GM19043 (cell line): ENCODE results near the gene AFG1L.
A peak's percentile ranks its signal among the peaks of the same experiment; 100 is the strongest.
"Not testable (repeated sequence)": the region's sequence is repeated elsewhere in the genome, so short reads cannot be mapped to it uniquely, and the experiment has no call there.

Experiments
- ATAC-seq: cut with Tn5 transposase; IDR thresholded peaks from one replicate; pipeline ENCODE4 v1.9.1; 2021; ENCODE audit warnings: low read depth; ENCODE audit not compliant: unreplicated experiment

The AFG1L gene

GRCh38 chr6:108549241-108549640 lies 254.4 kb downstream of the AFG1L start:
- ATAC-seq, result no peak

GRCh38 chr6:108549741-108550140 lies 254.9 kb downstream of the AFG1L start:
- no peak for ATAC-seq

GRCh38 chr6:108550256-108550655 lies 255.4 kb downstream of the AFG1L start:
- no peak for ATAC-seq

- ATAC-seq, result no peak
These were observed 260.7 kb downstream of the AFG1L start for GRCh38 chr6:108555399-108556052.

GRCh38 chr6:108556250-108556649 lies 261.4 kb downstream of the AFG1L start:
- no peak for ATAC-seq

GRCh38 chr6:108556866-108557493 lies 262.1 kb downstream of the AFG1L start:
- ATAC-seq, result no peak

- no peak for ATAC-seq
These were observed 262.9 kb downstream of the AFG1L start for GRCh38 chr6:108557494-108558371.

GRCh38 chr6:108558372-108559096 lies 263.7 kb downstream of the AFG1L start:
- ATAC-seq, result peak; percentile 54

- ATAC-seq, result peak; percentile 31
These were observed 264.4 kb downstream of the AFG1L start for GRCh38 chr6:108559097-108559883.

GRCh38 chr6:108559884-108560462 lies 265.1 kb downstream of the AFG1L start:
- no peak for ATAC-seq

GRCh38 chr6:108560463-108561308 lies 265.8 kb downstream of the AFG1L start, which contains the start of gene FOXO3:
FOXO3 (plus strand) TSS chr6:108560917; CDS start chr6:108561209, 292 bp downstream.
- no peak for ATAC-seq

- not testable (repeated sequence) for ATAC-seq
These were observed 266.4 kb downstream of the AFG1L start for GRCh38 chr6:108561309-108561647.

GRCh38 chr6:108561742-108562502 lies 267.1 kb downstream of the AFG1L start:
- no peak for ATAC-seq

- no peak for ATAC-seq
These were observed 267.7 kb downstream of the AFG1L start for GRCh38 chr6:108562503-108562993.

- no peak for ATAC-seq
These were observed 268.4 kb downstream of the AFG1L start for GRCh38 chr6:108563292-108563691.

GRCh38 chr6:108564178-108564577 lies 269.3 kb downstream of the AFG1L start:
- no peak for ATAC-seq

- ATAC-seq, result peak; percentile 76
These were observed 270.4 kb downstream of the AFG1L start for GRCh38 chr6:108565091-108565766.
